PC-3 (cell line): ENCODE data around the gene UTS2R.

ENCODE experiments used
- CTCF ChIP-seq: fragments of 300-600 bp; sonication (generic); conservative IDR thresholded peaks from 2 replicates; pipeline ENCODE4 v1.5.1; 2017; ENCODE audit warnings: antibody characterized with exemption, low read depth, mild to moderate bottlenecking, low read length
- EZH2 ChIP-seq: fragments of 300-600 bp; sonication (generic); IDR thresholded peaks from one replicate; pipeline ENCODE4 v1.6.1; 2017; ENCODE audit warnings: antibody characterized with exemption, mild to moderate bottlenecking, low read length; ENCODE audit not compliant: unreplicated experiment
- EZH2phosphoT487 ChIP-seq: fragments of 300-600 bp; sonication (generic); IDR thresholded peaks from 2 replicates; pipeline ENCODE4 v1.6.1; 2018; ENCODE audit warnings: mild to moderate bottlenecking, antibody characterized with exemption, low read length, borderline replicate concordance

GRCh38 chr17:82410014-82410716 lies 38.6 kb downstream of the UTS2R start:
- TF ChIP-seq CTCF (no peak), EZH2 (no peak), EZH2phosphoT487 (no peak)
